Measurements from ENCODE around the gene SHC2. TPM values are rescaled to one million over a fixed set of nuclear protein-coding genes. Genes with fewer than 3 reads are reported as not detected.
A peak's percentile ranks its signal among the peaks of the same experiment; 100 is the strongest.

The SHC2 gene
- total RNA-seq, 1 donor from 2014 or later: 4.4 TPM

DNA sequence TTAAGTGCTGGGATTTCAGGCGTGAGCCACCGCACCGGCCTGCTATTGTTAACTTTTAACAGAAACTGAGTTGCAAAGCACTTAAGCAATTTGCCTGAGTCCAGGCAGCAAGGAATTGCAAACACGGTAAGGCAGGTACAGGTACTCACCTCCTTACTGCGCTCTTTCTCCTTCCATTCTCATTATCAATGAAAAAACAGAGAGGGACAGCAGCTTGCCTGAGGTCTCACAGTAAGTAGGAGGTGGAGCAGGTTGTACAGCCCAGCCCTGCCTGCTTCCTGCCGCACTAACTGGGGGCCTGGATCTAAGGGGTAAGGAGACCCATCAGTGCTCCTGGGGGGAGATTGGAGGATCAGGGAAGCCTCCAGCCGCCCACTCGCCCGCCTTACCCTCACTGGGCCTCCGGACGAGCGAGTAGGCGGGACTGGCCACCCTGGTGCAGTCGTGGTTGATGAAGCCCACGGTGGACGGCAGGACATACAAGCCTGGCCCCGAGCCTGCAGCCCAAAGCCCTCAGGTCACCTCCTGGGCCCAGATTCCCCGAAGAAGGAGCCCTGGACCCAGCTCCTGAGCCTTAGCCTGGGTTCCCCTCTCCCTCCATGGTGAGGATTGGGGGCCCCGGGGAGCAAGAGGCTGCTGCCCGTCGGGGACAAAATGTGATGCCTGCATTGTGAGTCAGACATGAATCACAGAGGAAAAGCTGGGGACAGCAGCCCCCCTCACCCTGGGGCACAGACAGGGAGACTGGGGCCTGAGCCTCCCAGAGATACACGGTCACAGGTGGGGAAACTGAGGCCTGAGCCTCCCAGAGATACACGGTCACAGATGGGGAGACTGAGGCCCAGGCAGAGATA, 11.4 kb upstream of the SHC2 start:
- DNase-seq (ENCODE audit: low read depth): no peak

DNA sequence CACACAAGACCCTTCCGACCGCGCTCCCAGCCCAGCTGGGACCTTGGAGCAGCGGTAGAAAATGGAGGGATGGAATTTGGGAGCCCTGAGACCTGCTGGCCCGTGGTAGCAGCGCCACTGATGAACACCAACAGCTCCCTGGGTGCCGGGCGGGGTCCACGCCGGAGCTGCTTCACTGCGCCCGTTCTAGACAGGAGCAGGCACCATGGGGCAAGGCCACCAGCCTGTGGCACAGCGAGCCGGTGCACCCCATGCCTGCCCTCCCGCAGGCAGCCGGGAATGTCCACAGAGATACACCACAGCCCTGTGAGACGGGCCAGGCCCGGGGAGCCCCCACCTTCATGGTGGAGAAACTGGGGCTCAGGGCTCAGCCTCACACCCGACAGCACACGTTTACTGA, 9.9 kb upstream of the SHC2 start:
- no peak for DNase-seq (ENCODE audit: low read depth)

DNA sequence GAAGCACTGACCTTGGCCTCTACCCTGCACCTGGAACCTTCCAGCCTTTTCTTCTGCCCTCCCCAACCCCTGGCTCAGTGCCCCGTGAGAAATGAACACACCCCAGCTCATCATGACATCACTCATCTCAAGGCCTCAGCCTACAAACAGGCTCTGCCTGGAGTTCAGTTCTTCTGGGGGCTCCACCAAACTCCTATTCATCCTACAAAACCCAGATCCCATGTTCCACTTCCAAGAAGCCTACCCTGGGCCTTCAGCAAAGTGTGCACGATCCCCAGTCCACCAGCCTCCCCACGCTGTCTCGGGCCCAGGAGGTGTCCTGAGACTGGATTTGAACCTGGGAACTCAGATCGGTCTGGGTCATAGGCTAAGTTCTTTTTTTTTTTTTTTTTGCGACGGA, 9.0 kb upstream of the SHC2 start:
- DNase-seq (ENCODE audit: low read depth): no peak

DNA sequence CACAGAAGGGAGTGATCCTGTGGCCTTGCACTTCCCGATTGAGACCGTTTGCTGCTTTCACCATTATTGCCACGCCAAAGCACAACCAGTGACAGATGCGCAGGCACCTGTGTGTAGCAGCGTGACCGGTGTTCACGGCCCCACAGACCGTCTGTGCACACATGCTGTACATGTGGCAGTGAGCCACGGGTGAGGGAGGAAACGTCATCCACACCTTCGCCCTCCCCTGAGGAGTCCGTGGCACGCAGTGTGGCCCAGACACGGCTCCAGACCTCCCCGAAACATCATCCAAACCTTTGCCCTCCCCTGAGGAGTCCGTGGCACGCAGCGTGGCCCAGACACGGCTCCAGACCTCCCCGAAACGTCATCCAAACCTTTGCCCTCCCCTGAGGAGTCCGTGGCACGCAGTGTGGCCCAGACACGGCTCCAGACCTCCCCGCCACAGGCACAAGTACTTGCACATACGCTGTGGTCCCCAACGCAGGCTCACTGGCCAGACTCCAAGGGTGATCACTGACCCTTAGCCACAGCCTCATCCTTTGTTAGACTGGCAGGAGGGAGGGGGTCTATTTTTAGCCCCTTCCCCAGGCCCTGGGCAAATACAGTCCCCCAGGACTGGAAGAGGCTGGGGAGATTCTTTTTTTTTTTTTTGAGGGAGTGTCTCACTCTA, 7.9 kb upstream of the SHC2 start:
- no peak for DNase-seq (ENCODE audit: low read depth)

DNA sequence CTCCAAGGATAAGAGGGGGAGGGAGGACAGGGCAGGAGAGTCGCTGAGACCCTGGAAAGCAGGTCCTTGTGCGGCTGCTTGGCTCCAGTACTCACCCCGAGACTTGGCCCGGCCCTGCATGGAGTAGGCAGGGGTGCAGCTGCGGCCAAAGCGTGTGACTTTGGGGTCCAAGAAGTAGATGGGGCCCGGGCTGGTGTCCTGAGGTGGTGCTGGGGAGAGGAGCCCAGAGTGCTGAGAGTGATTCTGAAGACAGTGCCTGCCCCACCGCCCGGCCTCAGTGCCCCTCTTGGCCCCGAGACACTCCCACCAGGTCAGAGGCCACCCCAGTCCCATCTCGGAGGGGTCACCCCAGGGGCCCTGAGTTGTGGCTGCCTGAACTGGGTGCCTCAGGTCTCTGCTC, 6.7 kb upstream of the SHC2 start:
- DNase-seq (ENCODE audit: low read depth): no peak

DNA sequence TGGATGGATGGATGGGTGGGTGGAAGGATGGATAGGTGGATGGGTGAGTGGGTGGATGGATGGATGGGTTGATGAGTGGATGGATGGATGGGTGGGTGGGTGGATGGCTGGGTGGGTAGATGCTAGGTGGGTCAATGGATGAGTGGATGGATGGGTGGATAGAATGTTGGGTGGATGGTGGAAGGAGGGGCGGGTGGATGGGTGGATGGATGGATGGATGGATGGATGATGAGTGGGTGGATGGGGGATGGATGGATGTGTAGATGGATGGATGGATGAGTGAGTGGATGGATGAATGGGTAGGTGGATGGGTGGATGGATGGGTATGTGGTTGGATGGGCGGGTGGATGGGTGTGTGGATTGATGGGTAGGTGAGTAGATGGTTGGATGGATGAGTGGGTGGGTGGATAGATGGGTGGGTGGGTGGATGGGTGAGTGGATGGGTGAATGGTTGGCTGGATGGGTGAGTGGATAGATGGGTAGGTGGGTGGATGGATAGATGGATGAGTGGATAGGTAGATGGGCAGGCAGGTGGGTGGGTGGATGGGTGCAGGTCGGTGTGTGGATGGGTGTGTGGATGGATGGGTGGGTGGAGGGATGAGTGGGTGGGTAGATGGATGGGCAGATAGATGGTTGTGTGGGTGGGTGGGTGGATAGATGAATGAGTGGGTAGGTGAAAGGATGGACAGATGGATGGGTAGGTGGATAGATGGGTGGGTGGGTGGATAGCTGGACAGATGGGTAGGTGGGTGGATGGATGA, 4.4 kb upstream of the SHC2 start:
- DNase-seq (ENCODE audit: low read depth): no peak

DNA sequence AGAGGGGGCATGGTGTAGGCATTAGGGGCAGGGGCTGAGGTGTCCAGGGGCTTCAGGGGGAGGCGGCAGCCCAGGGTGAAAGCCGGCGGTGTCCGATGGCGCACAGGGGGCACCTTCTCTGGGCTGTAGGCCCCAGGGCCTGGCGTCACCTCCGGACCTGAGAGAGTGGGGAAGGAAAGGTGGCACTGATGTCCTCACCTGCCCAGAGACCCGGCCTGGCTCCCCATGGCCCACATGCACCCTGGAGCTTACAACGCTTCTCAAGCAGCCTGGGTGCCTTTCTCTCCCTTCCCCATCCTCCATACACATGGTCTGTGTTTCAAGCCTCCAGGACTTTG, 3.3 kb upstream of the SHC2 start:
- DNase-seq (ENCODE audit: low read depth): no peak

DNA sequence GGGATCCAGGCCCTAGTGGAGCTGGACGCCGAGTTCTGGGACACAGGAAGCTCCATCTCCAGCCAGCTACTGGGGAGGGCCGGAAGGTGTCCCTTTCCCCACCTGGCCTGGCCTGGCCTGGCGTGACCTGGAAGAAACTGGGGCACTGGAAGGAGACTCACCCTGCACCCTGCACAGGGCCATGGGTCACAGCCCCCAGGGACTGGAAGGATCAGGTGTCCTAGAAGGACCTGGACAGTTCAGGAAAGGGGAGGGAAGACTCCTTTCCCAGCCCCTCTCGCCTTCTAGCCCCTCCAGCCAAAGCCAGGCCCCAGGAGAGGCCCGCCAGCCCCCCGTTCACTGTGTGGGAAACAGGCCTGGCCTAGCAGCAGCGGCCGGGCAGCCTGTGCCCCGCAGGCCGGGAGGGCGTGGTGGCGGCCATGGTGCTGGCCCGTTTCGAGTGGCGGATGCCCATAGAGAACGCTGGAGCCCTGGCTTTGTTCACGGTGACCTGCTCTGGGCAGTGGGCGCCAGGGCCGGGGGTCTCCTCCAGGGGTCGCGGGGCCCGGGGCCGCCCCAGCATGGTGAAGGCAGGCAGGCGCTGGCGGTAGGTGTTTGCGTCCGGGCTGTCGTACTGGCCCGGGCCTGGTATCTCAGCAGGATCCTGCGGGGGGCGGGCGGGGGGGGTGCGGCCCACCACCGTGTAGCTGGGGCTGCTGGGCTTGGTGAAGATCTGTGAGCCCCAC, 2.8 kb upstream of the SHC2 start:
- DNase-seq (ENCODE audit: low read depth): no peak

DNA sequence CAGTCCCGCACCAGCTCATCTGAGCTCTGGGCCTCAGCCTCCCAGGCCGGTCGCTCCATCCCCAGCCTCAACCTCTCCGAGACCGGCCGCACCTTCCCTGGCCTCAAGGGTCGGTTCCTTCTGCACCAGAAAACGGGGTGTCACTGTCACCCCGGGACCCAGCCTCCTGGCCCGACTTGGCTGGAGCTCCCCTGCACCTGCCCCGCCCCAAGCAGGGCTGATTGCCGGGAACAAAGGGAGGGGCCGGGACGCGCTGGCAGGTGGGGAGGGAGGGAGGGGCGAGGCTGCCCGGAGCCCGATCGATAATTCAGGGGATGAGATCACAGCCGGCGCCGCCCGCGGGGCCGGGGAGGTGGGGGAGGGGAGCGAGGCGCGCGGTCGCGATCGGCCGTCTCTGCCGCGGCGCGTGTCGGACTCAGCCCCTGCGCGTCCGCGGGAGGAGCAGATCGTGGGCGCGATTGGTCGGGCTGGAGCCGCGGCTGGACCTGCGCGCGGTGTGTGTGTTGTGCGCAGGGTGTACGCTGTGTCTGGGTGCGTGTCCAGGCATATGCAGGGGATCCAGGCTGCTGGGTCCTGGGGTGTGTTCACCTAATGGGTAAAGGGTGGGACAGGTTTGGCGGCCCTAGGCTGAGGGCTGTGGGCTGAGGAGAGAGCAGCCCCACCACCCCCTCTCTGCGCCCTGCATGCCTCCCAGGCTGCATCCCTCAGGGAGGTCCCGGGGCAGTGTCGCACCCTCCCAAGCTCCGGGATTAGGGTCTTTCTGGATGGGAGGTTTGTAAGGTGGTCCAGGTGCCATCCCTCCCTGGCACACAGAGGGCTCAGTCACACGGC, 1.1 kb upstream of the SHC2 start:
- no peak for DNase-seq (ENCODE audit: low read depth)

DNA sequence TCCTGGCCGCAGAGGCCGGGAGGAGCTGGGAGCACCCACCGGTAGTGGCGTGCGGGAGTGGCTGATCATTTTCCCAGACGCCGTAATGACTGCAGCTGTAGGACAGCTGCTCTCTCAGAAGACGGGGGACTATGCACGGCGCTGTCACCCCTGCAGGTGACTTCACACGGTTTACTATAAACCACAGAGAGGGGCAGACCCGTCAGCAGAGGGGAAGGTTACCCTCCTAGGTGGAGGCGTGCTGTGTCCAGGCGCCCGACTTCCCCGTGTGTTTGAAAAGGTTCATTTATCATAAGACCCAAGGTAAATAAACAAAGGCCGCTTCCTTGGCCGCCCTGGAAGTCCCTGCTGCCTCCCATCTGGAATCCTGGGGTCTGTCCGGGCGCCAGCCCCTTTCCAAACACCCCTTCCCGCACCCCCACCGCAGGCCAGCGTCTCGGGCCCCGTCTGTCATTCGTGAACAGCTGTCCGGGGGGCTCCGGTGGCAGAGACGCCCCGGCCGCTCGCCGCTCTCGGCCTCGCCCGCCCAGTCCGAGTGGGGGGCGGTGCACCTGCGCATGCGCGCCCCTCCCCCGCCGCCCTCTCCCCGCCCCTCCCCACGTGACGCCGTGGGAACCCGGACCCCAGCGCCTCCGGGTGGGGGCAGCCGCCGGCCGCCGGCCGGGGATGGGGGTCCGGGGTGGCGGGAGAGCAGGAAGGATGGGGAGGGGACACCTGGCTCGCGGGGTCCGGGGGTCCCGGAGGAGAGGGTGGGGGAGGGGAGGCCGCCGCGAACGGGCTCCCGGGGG, 915 bp downstream of the SHC2 start:
- DNase-seq (ENCODE audit: low read depth): peak; percentile 68

DNA sequence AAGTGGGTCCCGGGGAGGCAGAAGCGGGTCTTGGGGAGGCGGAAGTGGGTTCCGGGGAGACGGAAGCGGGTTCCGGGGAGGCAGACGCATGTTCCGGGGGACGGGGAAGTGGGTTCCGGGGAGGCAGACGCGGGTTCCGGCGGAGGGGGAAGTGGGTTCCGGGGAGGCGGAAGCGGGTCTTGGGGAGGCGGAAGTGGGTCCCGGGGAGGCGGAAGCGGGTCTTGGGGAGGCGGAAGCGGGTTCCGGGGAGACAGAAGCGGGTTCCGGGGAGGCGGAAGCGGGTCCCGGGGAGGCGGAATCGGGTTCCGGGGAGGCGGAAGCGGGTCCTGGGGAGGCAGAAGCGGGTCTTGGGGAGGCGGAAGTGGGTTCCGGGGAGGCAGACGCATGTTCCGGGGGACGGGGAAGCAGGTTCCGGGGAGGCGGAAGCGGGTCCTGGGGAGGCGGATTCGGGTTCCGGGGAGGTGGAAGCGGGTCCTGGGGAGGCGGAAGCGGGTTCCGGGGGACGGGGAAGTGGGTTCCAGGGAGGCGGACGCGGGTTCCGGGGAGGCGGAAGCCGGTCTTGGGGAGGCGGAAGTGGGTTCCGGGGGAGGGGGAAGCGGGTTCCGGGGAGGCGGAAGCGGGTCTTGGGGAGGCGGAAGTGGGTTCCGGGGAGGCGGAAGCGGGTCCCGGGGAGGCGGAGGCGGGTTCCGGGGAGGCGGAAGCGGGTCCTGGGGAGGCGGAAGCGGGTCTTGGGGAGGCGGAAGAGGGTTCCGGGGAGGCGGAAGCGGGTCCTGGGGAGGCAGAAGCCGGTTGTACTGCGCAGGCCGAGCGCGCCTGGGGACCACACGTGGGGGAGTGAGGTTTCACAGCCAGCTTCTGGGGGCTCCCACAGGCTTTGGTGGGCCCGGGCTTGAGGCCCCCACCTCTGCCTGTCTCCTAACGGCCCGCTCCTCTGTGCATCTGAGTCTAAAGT, 2.5 kb downstream of the SHC2 start:
- no peak for DNase-seq (ENCODE audit: low read depth)

DNA sequence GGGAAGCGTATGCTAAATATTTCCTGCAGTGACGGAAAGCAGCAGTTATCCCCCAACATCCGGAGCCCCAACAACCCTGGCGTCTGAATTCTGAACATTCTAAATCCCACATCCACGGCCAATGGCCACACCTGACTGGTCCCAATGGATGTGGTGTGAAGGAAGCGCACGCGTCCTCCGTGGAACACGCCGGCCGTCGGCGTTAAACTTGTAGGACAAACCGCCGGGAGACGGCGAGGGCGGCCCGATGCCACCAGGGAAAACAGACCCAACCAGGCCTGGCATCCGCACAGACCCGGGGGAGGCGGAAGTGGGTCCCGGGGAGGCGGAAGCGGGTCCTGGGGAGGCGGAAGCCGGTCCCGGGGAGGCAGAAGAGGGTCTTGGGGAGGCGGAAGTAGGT, 3.2 kb downstream of the SHC2 start:
- DNase-seq (ENCODE audit: low read depth): no peak

DNA sequence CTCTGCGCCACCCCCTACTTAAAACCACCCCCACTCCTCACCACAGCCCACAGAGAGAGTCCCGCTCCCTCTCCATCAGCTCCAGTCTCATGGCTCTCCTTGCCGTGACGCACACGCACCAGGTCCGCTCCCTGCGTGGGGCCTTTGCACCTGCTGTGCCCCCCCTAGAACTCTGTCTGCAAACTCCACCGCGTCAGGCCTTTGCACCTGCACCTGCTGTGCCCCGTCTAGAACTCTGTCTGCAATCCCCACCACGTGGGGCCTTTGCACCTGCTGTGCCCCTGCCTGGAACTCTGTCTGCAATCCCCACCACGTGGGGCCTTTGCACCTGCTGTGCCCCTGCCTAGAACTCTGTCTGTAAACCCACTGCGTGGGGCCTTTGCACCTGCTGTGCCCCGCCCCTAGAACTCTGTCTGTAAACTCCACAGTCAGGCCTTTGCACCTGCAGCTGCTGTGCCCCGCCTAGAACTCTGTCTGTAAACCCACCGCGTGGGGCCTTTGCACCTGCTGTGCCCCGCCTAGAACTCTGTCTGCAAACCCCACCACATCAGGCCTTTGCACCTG, 4.2 kb downstream of the SHC2 start:
- peak; percentile 47 for DNase-seq (ENCODE audit: low read depth)

DNA sequence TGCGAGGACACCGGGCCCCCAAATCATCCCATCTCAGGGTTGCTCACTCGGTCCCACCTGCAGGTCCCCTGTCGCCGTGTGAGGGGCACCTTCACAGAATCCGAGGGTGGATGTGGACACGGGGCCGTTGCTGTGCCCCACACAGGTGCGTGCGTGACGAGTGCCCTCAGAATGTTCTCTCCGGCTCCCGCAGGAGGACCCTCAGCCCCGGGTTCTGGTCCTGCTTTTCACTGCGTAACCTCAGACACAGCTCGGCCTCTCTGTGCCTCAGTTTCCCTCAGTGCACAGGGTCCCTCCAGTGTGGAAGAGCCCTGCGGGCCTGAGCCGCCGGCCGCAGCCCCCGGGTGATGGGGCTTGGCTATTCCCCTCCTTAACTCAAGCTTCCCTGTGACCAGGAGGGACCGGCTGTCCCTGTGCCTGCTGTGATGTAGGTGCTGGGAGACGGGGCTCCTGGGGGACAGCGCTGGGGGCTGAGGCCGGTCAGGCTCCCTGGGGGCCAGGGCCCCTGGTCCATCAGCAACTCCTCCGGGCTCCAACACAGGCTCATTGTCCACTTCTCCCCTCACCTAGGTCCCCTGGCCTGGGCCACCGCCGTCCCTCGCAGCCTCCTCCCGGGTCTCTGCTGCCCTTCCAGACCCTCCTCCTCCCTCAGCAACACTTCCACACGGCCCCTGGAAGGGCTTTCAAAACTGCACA, 4.8 kb downstream of the SHC2 start:
- no peak for DNase-seq (ENCODE audit: low read depth)

DNA sequence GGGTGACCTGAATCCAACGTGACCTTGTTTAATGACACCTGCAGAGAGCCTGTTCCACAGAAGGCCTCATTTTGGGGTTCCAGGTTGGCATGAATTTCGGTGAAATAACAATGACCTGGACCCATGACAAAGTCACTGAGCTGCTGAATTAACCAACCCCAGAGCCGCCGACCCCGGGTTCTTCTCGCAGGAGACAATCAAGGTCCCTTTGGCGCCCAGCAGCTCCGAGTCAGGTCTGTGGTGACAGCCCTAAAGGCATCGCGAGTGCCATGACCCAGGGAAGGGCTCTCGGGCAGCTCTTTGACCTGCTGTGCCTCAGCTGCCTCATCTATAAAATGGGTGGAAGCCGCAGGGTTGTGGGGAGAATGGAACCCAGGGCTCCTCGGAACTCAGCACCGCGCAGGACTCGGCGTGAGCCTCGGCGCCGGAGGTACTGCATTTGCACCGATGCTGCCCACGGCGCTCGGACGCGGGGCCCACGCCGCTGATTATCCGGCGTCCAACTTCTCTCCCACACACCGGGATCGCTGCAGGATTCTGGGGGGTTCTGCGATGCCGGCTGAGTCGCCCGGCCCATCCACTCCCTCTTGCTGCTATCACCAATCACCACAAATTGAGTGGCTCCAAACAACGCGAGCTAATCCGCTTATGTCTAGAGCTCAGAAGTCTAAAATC, 5.7 kb downstream of the SHC2 start:
- DNase-seq (ENCODE audit: low read depth): no peak

DNA sequence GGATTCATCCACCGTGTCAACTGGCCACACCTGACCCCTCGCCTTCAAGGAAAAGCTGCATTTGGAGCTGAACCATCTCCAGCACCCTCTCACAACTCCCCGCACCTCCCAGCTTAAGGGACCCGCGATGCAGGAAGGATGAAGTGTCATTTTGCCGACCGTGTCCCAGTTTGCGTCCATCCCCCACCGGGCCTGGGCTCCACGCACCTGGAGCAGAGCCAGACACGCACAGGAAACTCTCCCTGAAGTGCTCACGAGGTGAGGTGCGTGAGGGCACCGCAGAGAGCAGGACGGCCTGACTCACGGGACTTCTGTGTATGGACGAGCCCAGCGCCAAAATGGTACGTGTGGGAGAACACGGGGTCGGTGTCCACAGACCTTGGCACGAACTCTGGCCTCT, 7.2 kb downstream of the SHC2 start:
- no peak for DNase-seq (ENCODE audit: low read depth)

DNA sequence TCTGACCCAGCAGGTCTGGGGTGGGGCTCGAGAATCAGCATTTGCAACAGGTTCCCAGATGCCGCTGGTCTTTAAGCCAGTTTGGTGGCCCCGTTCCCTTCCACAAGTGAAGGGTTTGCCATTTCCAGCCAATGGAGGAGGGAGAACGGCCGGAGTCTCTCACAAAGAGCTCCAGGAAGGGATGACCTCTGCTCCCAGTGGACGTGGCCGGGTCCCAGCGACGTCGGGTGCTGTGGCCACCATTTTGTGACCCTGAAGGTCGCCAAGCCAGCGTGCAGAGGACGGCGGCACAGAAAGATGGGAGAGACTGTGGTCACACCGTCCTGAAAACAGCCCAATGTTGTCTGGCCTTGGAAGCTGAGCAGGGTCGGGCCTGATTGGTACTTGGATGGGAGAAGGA, 8.0 kb downstream of the SHC2 start:
- no peak for DNase-seq (ENCODE audit: low read depth)
